ENCODE data around the gene KCNIP3.

The KCNIP3 gene

GRCh38 chr2:95305380-95306061 is 8.4 kb downstream of the KCNIP3 start:
- Histone ChIP-seq H3K4me2 (ENCODE audit: insufficient read depth, low read length) (no peak overlapping the region), H3K27ac (ENCODE audit: low read length) (no peak overlapping the region), H3K9me3 (ENCODE audit: insufficient read depth, low read length, severe bottlenecking) (no peaks in the 10 kb centered on the region), H4K20me1 (ENCODE audit: insufficient read depth, low read length) (peaks cover 7% of the 10 kb centered on the region; the same call in 1 of the 2 replicates), H3K79me2 (ENCODE audit: insufficient read depth, low read length) (peaks cover 3% of the 10 kb centered on the region; the same call in 1 of the 2 replicates), H3K9ac (ENCODE audit: low read depth, low read length) (no peak overlapping the region), H3K36me3 (ENCODE audit: insufficient read depth, low read length) (no peaks in the 10 kb centered on the region), H3K27me3 (ENCODE audit: insufficient read depth, low read length, poor library complexity) (no peaks in the 10 kb centered on the region), H3K4me3 (ENCODE audit: low read depth in 1 of 2, low read length in 2 of 2) (no peak overlapping the region), H3K4me1 (ENCODE audit: insufficient read depth, low read length) (peaks cover 9% of the 10 kb centered on the region), H2AFZ (ENCODE audit: low read depth, low read length) (no peak overlapping the region)
- no peak for DNase-seq
- no peak for ATAC-seq (ENCODE audit: insufficient read depth, low read depth)
- no peak for TF ChIP-seq EZH2 (IDR thresholded peaks at IDR 0.05; ENCODE audit: borderline replicate concordance, low read depth, low read length, severe bottlenecking)
- TF ChIP-seq CTCF (IDR thresholded peaks at IDR 0.05; ENCODE audit: borderline replicate concordance, extremely low read depth, low read length, poor library complexity, severe bottlenecking) = no peak

GRCh38 chr2:95306336-95306895 is 9.3 kb downstream of the KCNIP3 start:
- no peak for TF ChIP-seq EZH2 (IDR thresholded peaks at IDR 0.05; ENCODE audit: borderline replicate concordance, low read depth, low read length, severe bottlenecking)
- no peak for TF ChIP-seq CTCF (IDR thresholded peaks at IDR 0.05; ENCODE audit: borderline replicate concordance, extremely low read depth, low read length, poor library complexity, severe bottlenecking)
- no peak overlapping the region for H3K9ac ChIP-seq (ENCODE audit: low read depth, low read length)
- H3K27ac ChIP-seq (ENCODE audit: low read length) = no peak overlapping the region
- H3K79me2 ChIP-seq (ENCODE audit: insufficient read depth, low read length) = no peaks in the 10 kb centered on the region; the same call in 1 of the 2 replicates
- ATAC-seq (ENCODE audit: insufficient read depth, low read depth) (no peak), DNase-seq (no peak)
- peaks cover 3% of the 10 kb centered on the region; the same call in 1 of the 2 replicates for H4K20me1 ChIP-seq (ENCODE audit: insufficient read depth, low read length)
- H3K4me2 ChIP-seq (ENCODE audit: insufficient read depth, low read length) = no peak overlapping the region
- H3K27me3 ChIP-seq (ENCODE audit: insufficient read depth, low read length, poor library complexity) = no peaks in the 10 kb centered on the region
- H3K36me3 ChIP-seq (ENCODE audit: insufficient read depth, low read length) = no peaks in the 10 kb centered on the region
- no peak overlapping the region for H3K4me3 ChIP-seq (ENCODE audit: low read depth in 1 of 2, low read length in 2 of 2)
- no peaks in the 10 kb centered on the region for H3K9me3 ChIP-seq (ENCODE audit: insufficient read depth, low read length, severe bottlenecking)
- H2AFZ ChIP-seq (ENCODE audit: low read depth, low read length) = no peak overlapping the region
- no peaks in the 10 kb centered on the region for H3K4me1 ChIP-seq (ENCODE audit: insufficient read depth, low read length)

- no peak overlapping the region for H3K4me3 ChIP-seq (ENCODE audit: low read depth in 1 of 2, low read length in 2 of 2)
- no peaks in the 10 kb centered on the region for H3K9me3 ChIP-seq (ENCODE audit: insufficient read depth, low read length, severe bottlenecking)
- no peak overlapping the region for H3K4me2 ChIP-seq (ENCODE audit: insufficient read depth, low read length)
- DNase-seq = no peak
- no peaks in the 10 kb centered on the region for H3K36me3 ChIP-seq (ENCODE audit: insufficient read depth, low read length)
- H2AFZ ChIP-seq (ENCODE audit: low read depth, low read length) = no peak overlapping the region
- TF ChIP-seq CTCF (IDR thresholded peaks at IDR 0.05; ENCODE audit: borderline replicate concordance, extremely low read depth, low read length, poor library complexity, severe bottlenecking) (no peak), EZH2 (IDR thresholded peaks at IDR 0.05; ENCODE audit: borderline replicate concordance, low read depth, low read length, severe bottlenecking) (no peak)
- no peaks in the 10 kb centered on the region; the same call in 1 of the 2 replicates for H3K79me2 ChIP-seq (ENCODE audit: insufficient read depth, low read length)
- no peaks in the 10 kb centered on the region for H3K4me1 ChIP-seq (ENCODE audit: insufficient read depth, low read length)
- no peak overlapping the region for H3K9ac ChIP-seq (ENCODE audit: low read depth, low read length)
- no peak for ATAC-seq (ENCODE audit: insufficient read depth, low read depth)
- peaks cover 3% of the 10 kb centered on the region; the same call in 1 of the 2 replicates for H4K20me1 ChIP-seq (ENCODE audit: insufficient read depth, low read length)
- no peak overlapping the region for H3K27ac ChIP-seq (ENCODE audit: low read length)
- H3K27me3 ChIP-seq (ENCODE audit: insufficient read depth, low read length, poor library complexity) = no peaks in the 10 kb centered on the region
These were observed 9.9 kb downstream of the KCNIP3 start for GRCh38 chr2:95307036-95307435.
